ENCODE measurements around the gene NAP1L1.
"Not testable (repeated sequence)": the region's sequence is repeated elsewhere in the genome, so short reads cannot be mapped to it uniquely, and the experiment has no call there.

The NAP1L1 gene

DNA sequence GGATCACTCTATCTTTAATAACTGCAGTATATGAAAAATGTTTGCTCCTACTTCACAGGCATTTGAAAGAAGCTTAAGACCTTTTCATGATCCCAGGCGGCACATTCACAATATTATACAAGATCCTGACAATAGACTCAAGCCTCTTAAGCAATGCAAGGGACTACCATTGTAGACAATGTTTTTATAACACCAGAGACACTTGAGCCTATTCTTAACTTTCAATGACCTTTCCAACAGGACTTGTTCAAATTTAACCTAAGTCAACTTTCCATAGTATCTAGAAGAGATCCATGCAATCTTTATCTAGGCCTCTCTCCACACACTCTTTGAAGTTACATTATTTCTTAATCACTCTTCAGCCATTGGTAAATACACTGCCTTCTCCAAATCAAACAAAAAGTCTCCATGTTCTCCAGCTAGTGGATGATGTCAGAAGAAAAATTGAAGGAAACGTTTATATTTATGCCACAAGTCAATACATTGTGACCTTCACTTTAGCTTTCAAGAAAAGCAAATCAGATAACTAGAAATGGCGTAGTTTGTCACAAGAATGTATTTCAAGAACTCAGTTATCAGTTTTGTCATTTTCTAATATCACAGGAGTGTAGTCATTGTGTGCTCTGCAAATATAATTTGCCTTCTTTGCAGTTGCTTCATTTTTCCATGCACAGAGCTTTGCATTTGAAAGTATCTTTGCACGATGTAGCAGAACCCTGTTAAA is 94.1 kb downstream of the NAP1L1 start:
- no peak for DNase-seq (ENCODE audit: low read depth)

DNA sequence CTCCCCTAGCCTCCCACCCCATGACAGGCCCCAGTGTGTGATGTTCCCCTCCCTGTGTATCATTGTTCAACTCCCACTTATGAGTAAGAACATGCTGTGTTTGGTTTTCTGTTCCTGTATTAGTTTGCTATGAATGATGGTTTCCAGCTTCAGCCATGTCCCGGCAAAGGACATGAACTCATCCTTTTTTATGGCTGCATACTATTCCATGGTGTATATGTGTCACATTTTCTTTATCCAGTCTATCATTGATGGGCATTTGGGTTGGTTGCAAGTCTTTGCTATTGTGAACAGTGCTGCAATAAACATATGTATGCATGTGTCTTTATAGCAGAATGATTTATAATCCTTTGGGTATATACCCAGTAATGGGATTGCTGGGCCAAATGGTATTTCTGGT is 96.8 kb downstream of the NAP1L1 start:
- DNase-seq (ENCODE audit: low read depth) = not testable (repeated sequence)

Data from GM04503 (cell line).